Vagina (tissue), 2 donors: ENCODE results near the gene CRTC2. TPM values are rescaled to one million over a fixed set of nuclear protein-coding genes. Genes with fewer than 3 reads are reported as not detected.
A peak's percentile ranks its signal among the peaks of the same experiment; 100 is the strongest.

ENCODE experiments used
- DNase-seq, 2 donors: peaks; one replicate each; pipeline ENCODE4 v3.0.0-alpha.2; 2017; ENCODE audit errors: extremely low spot score in 2 of 2
- H3K27ac ChIP-seq: fragments of 200-600 bp; sonication (generic); one replicate; pipeline ENCODE4 v1.5.1; 2019
- H3K27me3 ChIP-seq: fragments of 200-600 bp; sonication (generic); one replicate; pipeline ENCODE4 v1.5.1; 2019
- H3K36me3 ChIP-seq, 2 donors: fragments of 200-600 bp; sonication (generic); one replicate each; pipeline ENCODE4 v1.5.1; 2017 to 2019
- H3K4me1 ChIP-seq: fragments of 200-600 bp; sonication (generic); one replicate; pipeline ENCODE4 v1.5.1; 2019
- H3K4me3 ChIP-seq, 2 donors: fragments of 200-600 bp; sonication (generic); 1 replicate in 1 of 2; 2 replicates in 1 of 2; pipeline ENCODE4 v1.5.1; 2016 to 2019
- H3K9me3 ChIP-seq: fragments of 200-600 bp; sonication (generic); one replicate; pipeline ENCODE4 v1.5.1; 2019
- POLR2A ChIP-seq, 2 donors: fragments of 450-650 bp; IDR thresholded peaks; one replicate each; pipeline ENCODE4 v1.6.1; 2017; ENCODE audit warnings: antibody characterized with exemption in 2 of 2, mild to moderate bottlenecking in 2 of 2, moderate library complexity in 2 of 2
- POLR2AphosphoS5 ChIP-seq, 2 donors: sonication (generic); formaldehyde crosslinking; IDR thresholded peaks; one replicate each; pipeline ENCODE4 v1.9.0; 2017; ENCODE audit warnings: antibody characterized with exemption in 2 of 2, mild to moderate bottlenecking in 2 of 2, low read depth in 1 of 2; ENCODE audit not compliant: insufficient read depth in 1 of 2
- intact Hi-C: fragments of 100-400 bp; cut with DNase I; formaldehyde crosslinking; loops from one replicate; pipeline ENCODE4 v1.15.1; 2023
- total RNA-seq: library from RNA; depleted of rRNA; stranded (reverse); fragments of >200 nt; gene quantifications from one replicate; pipeline ENCODE4 v1.2.3, GENCODE V29; 2016
- TF ChIP-seq, protein P1 (sequence below), 3 experiments: fragments of 450-650 bp in 2 of 3; fragments of 200-600 bp in 1 of 3; sonication (generic) in 1 of 3; IDR thresholded peaks; one replicate each; pipeline ENCODE4 v1.5.1; 2017 to 2019; ENCODE audit warnings: antibody characterized with exemption in 3 of 3, mild to moderate bottlenecking in 2 of 3, moderate library complexity in 2 of 3

CRTC2 gene
- total RNA-seq, 1 donor from 2014 or later: 19.2 TPM

DNA sequence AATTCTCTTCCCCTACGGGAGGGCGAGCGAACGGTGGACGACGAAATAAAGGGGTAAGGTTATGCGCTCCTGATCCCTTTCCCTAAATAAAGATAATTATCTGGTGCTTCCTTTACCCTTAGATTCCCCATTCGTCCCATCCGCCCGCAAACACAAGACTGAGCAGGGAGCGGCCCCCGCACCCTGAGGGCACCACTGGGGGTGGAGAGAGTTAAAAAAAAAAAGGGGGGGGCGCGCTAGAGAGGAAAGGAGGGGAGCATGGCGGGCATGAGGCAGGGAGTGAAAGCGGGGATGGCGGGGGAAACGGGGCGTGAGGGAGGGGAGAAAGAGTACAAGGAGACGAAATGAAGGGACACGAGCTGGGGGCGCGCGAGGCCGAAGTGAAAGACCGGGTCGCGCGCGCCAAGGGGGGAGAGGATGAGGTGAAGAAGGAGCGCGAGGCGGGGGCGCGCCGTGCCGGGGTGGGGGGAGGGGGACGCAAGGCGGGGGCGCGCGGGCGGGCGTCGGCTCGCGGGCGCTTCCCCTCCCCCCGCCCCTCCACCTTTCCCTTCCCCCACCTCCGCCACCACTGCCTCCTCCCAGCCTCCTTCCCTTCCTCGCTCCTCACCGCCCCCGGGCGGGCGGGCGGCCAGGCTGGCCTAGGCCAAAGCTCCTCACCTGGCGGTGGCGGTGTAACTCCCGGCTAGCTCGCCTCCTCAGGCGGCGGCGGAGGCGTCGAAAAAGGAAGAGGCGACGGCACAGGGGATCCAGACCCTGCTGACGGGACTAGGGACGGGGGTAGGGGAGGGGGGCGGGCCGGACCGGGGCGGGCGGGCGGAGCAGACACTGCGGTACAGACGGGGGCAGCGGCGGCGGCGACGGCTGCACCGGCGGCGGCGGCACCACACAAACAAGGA lies 36.1 kb downstream of the CRTC2 start:
- Histone ChIP-seq H3K4me1 (peaks cover 51% of the 10 kb centered on the region), H3K27ac (peak overlapping the region; percentile 97), H3K4me3 (peak overlapping the region; percentile 89 to 97), H3K36me3 (no peaks in the 10 kb centered on the region), H3K27me3 (no peaks in the 10 kb centered on the region), H3K9me3 (no peaks in the 10 kb centered on the region)
- intact Hi-C loops: no loop called here
- TF ChIP-seq POLR2AphosphoS5 (IDR thresholded peaks at IDR 0.05; ENCODE audit: insufficient read depth in 1 of 2, low read depth in 1 of 2) (no peak), POLR2A (IDR thresholded peaks at IDR 0.05) (no peak)
- TF ChIP-seq, protein P1, sequence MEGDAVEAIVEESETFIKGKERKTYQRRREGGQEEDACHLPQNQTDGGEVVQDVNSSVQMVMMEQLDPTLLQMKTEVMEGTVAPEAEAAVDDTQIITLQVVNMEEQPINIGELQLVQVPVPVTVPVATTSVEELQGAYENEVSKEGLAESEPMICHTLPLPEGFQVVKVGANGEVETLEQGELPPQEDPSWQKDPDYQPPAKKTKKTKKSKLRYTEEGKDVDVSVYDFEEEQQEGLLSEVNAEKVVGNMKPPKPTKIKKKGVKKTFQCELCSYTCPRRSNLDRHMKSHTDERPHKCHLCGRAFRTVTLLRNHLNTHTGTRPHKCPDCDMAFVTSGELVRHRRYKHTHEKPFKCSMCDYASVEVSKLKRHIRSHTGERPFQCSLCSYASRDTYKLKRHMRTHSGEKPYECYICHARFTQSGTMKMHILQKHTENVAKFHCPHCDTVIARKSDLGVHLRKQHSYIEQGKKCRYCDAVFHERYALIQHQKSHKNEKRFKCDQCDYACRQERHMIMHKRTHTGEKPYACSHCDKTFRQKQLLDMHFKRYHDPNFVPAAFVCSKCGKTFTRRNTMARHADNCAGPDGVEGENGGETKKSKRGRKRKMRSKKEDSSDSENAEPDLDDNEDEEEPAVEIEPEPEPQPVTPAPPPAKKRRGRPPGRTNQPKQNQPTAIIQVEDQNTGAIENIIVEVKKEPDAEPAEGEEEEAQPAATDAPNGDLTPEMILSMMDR (IDR thresholded peaks at IDR 0.05): no peak
- no peak for DNase-seq

DNA sequence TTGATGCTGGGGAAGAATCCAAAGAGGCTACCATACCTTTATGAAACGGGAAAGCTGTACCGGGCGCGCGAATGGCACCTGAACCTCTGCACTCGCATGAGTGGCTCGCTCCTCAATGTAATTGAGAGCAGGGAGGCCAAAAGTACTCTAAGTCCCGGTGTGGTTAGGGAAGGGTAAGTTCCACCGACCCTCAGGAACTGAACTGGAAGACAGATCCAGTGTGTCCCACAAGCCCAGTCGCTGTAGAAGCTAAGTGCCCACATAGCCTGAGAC lies 36.7 kb downstream of the CRTC2 start:
- intact Hi-C loops: no loop called here
- peaks cover 51% of the 10 kb centered on the region for H3K4me1 ChIP-seq

DNA sequence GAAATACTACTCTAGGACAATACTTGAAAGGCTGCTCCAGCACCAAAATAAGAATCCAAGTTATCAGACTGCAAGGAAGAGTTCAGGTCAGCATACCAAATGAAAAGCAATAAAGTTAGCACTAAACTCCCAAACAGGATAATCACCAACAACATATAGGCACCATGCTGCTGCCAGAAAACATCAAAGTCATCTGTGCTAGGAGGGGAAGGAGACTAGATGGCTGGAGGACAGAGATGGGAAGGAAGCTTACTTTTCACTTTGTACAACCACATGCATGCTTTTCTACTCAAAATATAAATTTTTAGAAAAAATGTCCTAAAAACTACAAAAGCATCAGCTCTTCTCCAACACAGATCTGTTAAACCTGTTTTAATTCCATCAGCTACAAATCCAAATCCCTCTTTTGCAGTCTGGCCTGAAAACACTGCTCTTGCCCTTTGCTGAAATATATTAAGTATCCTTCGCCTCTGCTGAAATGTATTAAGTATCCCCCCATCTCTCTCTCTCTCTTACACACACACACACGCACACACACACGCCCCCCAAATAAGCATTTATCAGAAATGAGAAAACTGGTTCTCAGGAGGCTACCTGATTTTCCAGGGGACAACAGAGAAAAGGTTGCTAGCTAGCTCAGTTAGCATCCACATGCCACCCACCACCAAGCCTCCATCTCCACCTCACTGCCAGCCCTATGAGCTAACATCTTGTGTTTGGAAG lies 37.2 kb downstream of the CRTC2 start:
- Histone ChIP-seq H3K27me3 (no peaks in the 10 kb centered on the region), H3K36me3 (no peaks in the 10 kb centered on the region), H3K9me3 (no peaks in the 10 kb centered on the region), H3K4me1 (peaks cover 51% of the 10 kb centered on the region), H3K4me3 (peak overlapping the region; percentile 89 to 97), H3K27ac (peak overlapping the region; percentile 97)
- TF ChIP-seq POLR2AphosphoS5 (IDR thresholded peaks at IDR 0.05; ENCODE audit: insufficient read depth in 1 of 2, low read depth in 1 of 2) (no peak), POLR2A (IDR thresholded peaks at IDR 0.05) (no peak)
- TF ChIP-seq, protein P1 (IDR thresholded peaks at IDR 0.05): no peak
- intact Hi-C loops: no loop called here
- no peak for DNase-seq

More for the DNA sequence above, 36.7 kb downstream of the CRTC2 start:
- no peak for DNase-seq
- Histone ChIP-seq H3K27me3 (no peaks in the 10 kb centered on the region), H3K4me3 (peak overlapping the region; percentile 89 to 97), H3K36me3 (no peaks in the 10 kb centered on the region), H3K27ac (peak overlapping the region; percentile 97), H3K9me3 (no peaks in the 10 kb centered on the region)
- TF ChIP-seq, protein P1 (IDR thresholded peaks at IDR 0.05): no peak
- TF ChIP-seq POLR2AphosphoS5 (IDR thresholded peaks at IDR 0.05; ENCODE audit: insufficient read depth in 1 of 2, low read depth in 1 of 2) (no peak), POLR2A (IDR thresholded peaks at IDR 0.05) (no peak)

DNA sequence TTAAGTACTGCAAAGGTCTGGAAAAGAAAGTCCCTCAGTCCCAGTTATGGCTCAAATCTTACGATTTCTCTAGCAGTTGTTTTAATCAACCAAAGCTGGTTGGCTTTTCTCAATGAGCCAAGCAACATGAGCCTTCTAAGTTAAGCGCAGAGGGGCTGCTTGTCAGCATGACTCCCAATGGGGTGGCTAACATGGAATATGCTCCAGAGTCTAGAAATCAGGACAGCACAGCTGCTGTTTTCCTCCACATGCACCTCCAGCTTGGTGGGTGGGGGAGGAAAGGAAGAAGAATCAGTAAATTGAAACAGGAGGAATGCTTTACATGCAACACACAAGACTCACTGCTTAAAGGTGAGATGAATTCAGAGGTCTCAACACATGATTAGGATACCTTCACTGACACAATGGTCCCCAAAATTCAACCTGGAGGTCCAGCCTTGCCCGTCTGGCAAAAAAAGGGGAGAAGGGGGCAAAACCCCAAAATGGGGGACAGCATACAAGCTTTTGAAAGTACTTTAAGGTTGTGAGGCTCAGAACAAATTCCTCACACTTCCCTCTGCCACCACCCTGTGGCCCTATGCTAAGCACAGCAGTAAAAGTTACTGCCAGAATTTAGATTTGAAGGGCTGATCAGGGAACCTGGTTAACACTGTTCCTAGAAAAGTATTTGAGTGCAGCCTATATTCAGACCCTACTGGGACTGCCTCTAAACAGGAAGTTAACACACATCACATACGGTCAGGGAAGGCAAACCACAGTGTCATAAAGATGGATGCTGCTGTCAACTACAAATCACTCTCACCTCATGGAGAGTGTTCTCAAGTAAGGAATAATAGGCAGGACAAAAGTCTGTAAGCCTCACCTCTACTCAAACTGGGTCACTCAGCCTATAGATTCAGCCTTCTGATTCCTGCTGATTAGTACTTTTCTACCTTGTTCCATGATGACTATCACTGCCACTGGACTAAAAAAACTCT lies 38.2 kb downstream of the CRTC2 start:
- Histone ChIP-seq H3K4me1 (peaks cover 52% of the 10 kb centered on the region), H3K4me3 (no peak overlapping the region)

More for the DNA sequence above, 38.2 kb downstream of the CRTC2 start:
- no peak for DNase-seq
- H3K36me3 ChIP-seq: no peaks in the 10 kb centered on the region
- intact Hi-C loops: no loop called here
- H3K27me3 ChIP-seq: no peaks in the 10 kb centered on the region
- no peaks in the 10 kb centered on the region for H3K9me3 ChIP-seq
- H3K27ac ChIP-seq: peak overlapping the region; percentile 25
- TF ChIP-seq POLR2A (IDR thresholded peaks at IDR 0.05) (no peak), POLR2AphosphoS5 (IDR thresholded peaks at IDR 0.05; ENCODE audit: insufficient read depth in 1 of 2, low read depth in 1 of 2) (no peak)
- TF ChIP-seq, protein P1 (IDR thresholded peaks at IDR 0.05): no peak
